Measurements from ENCODE around the gene SLC30A2. TPM values are rescaled to one million over a fixed set of nuclear protein-coding genes. Genes with fewer than 3 reads are reported as not detected.

SLC30A2 gene
- total RNA-seq, 1 experiment from 2014 or later: 0.23 TPM

GRCh38 chr1:26043765-26044164 lies 2.2 kb downstream of the SLC30A2 start:
- no peak overlapping the region for H3K4me3 ChIP-seq (ENCODE audit: low read depth in 2 of 2, low read length in 2 of 2)
- ATAC-seq (no peak), DNase-seq (ENCODE audit: low read depth, low spot score) (no peak)
- H3K9me3 ChIP-seq (ENCODE audit: control insufficient read depth, insufficient read depth, low read depth, low read length): no peaks in the 10 kb centered on the region
- peaks cover 15% of the 10 kb centered on the region for H3K27me3 ChIP-seq (ENCODE audit: control insufficient read depth, insufficient read depth, low read length)
- ChIA-PET POLR2A (interaction anchor here (0.6 to 0.7 kb wide), 3 partner anchors 10 to 197 kb away, joined by 3 to 4 read pairs (median 3); no protein-coding TSS in a partner anchor), CTCF (interaction anchor here (0.6 kb wide), 1 partner anchor 62 kb away, joined by 6 read pairs; no protein-coding TSS in a partner anchor)
- BruUV-seq (replicated peaks): no TSS peak
- H3K36me3 ChIP-seq (ENCODE audit: control insufficient read depth, insufficient read depth, low read length): no peaks in the 10 kb centered on the region
- no peaks in the 10 kb centered on the region; the same call in 1 of the 2 replicates for H3K4me1 ChIP-seq (ENCODE audit: control insufficient read depth, insufficient read depth, low read length)
- TF ChIP-seq TCF7L2 (IDR thresholded peaks at IDR 0.05; ENCODE audit: low read depth, low read length): no peak
- TF ChIP-seq POLR2AphosphoS5 (IDR thresholded peaks at IDR 0.05; ENCODE audit: low read depth, low read length): no peak
- TF ChIP-seq SIN3A (IDR thresholded peaks at IDR 0.05; ENCODE audit: borderline replicate concordance, insufficient read depth, low read depth, low read length): no peak
- TF ChIP-seq CTCF (IDR thresholded peaks at IDR 0.05): no peak
- intact Hi-C loops (cut with micrococcal nuclease; ENCODE audit: unreplicated experiment) (no loop called here), in situ Hi-C loops (cut with HindIII; ENCODE audit: low pct_unique_long_range_greater_than_20kb, low sequenced_read_pairs) (no loop called here)
- H3K27ac ChIP-seq (ENCODE audit: low read length): no peak overlapping the region

GRCh38 chr1:26041978-26042377 lies 3.9 kb downstream of the SLC30A2 start:
- no peak overlapping the region for H3K27ac ChIP-seq (ENCODE audit: low read length)
- H3K9me3 ChIP-seq (ENCODE audit: control insufficient read depth, insufficient read depth, low read depth, low read length): no peaks in the 10 kb centered on the region
- H3K4me3 ChIP-seq (ENCODE audit: low read depth in 2 of 2, low read length in 2 of 2): no peak overlapping the region
- CTCF ChIA-PET: interaction anchor here (0.7 kb wide), 1 partner anchor 230 kb away, joined by 3 read pairs; no protein-coding TSS in a partner anchor
- no peaks in the 10 kb centered on the region for H3K36me3 ChIP-seq (ENCODE audit: control insufficient read depth, insufficient read depth, low read length)
- peaks cover 5% of the 10 kb centered on the region; the same call in 1 of the 2 replicates for H3K4me1 ChIP-seq (ENCODE audit: control insufficient read depth, insufficient read depth, low read length)
- TF ChIP-seq SIN3A (IDR thresholded peaks at IDR 0.05; ENCODE audit: borderline replicate concordance, insufficient read depth, low read depth, low read length): no peak
- no peak for TF ChIP-seq CTCF (IDR thresholded peaks at IDR 0.05)
- TF ChIP-seq POLR2AphosphoS5 (IDR thresholded peaks at IDR 0.05; ENCODE audit: low read depth, low read length): no peak
- no peak for TF ChIP-seq REST (IDR thresholded peaks at IDR 0.05; ENCODE audit: insufficient read depth in 1 of 2, low read depth in 2 of 2, low read length in 1 of 2)
- no peak for TF ChIP-seq TCF7L2 (IDR thresholded peaks at IDR 0.05; ENCODE audit: low read depth, low read length)
- peaks cover 5% of the 10 kb centered on the region for H3K27me3 ChIP-seq (ENCODE audit: control insufficient read depth, insufficient read depth, low read length)
- ATAC-seq (no peak), DNase-seq (ENCODE audit: low read depth, low spot score) (no peak)
- intact Hi-C loops (cut with micrococcal nuclease; ENCODE audit: unreplicated experiment) (no loop called here), in situ Hi-C loops (cut with HindIII; ENCODE audit: low pct_unique_long_range_greater_than_20kb, low sequenced_read_pairs) (no loop called here)
- BruUV-seq (replicated peaks): no TSS peak
- POLR2A ChIA-PET: no interaction called here
